K562 (cell line): ENCODE data around the gene KLHL22. TPM values are rescaled to one million over a fixed set of nuclear protein-coding genes. Genes with fewer than 3 reads are reported as not detected.

Source experiments
- BMI1 ChIP-seq: fragments of 150-350 bp; IDR thresholded peaks from 2 replicates; pipeline ENCODE4 v1.6.1; 2014; ENCODE audit warnings: low read length
- HCFC1 ChIP-seq: IDR thresholded peaks from 2 replicates; pipeline ENCODE4 v1.6.1; 2012; ENCODE audit warnings: low read depth, low read length, improper control_type of control experiment
- KLF10 ChIP-seq: fragments of 250-450 bp; sonication (Bioruptor Pico); IDR thresholded peaks from 2 replicates; pipeline ENCODE4 v1.6.1; 2021; ENCODE audit warnings: matching md5 sums
- NFE2 ChIP-seq: IDR thresholded peaks from 2 replicates; pipeline ENCODE4 v1.6.1; 2014; ENCODE audit warnings: antibody characterized with exemption, low read depth
- RBM15 ChIP-seq: fragments of 200-400 bp; formaldehyde crosslinking; IDR thresholded peaks from 2 replicates; pipeline ENCODE4 v1.6.1; 2018; ENCODE audit warnings: mild to moderate bottlenecking, low read length, moderate library complexity; ENCODE audit not compliant: insufficient read depth
- THRAP3 ChIP-seq: fragments of 450-650 bp; IDR thresholded peaks from 2 replicates; pipeline ENCODE4 v1.6.1; 2016; ENCODE audit warnings: mild to moderate bottlenecking, inconsistent platforms, borderline replicate concordance
- XRCC4 ChIP-seq: IDR thresholded peaks from one replicate; pipeline ENCODE4 v1.6.1; 2011; ENCODE audit not compliant: insufficient read depth, insufficient read length; ENCODE audit errors: extremely low read depth
- ZNF280B ChIP-seq: fragments of 250-450 bp; sonication (Bioruptor Pico); IDR thresholded peaks from 2 replicates; pipeline ENCODE4 v1.5.1; 2021; ENCODE audit warnings: mild to moderate bottlenecking
- ZNF764 ChIP-seq: fragments of 250-450 bp; sonication (Bioruptor Pico); IDR thresholded peaks from 2 replicates; pipeline ENCODE4 v1.4.0; 2020; ENCODE audit warnings: low read depth, mild to moderate bottlenecking, moderate library complexity
- polyA plus RNA-seq, 8 experiments: library from polyadenylated mRNA; depleted of rRNA in 4 of 8; stranded (reverse) in 5 of 8; unstranded in 3 of 8; fragments of >200 nt; fragmentation: Nextera tagmentation in 2 of 8; fragmentation: Illumina TruSeq in 1 of 8; extraction: Ambion mirVana in 2 of 8; extraction: Trizol in 1 of 8; gene quantifications; 2 replicates each; pipeline versions ENCODE4 v1.2.1 to v1.2.3, GENCODE V29; 2011 to 2014; ENCODE audit warnings: inconsistent platforms in 1 of 8, missing spikeins in 1 of 8
- total RNA-seq, 7 experiments: library from RNA; depleted of rRNA in 6 of 7; stranded (reverse); fragments of >200 nt in 6 of 7; fragmentation: Illumina TruSeq in 2 of 7; extraction: Trizol in 2 of 7; gene quantifications; 2 replicates each; pipeline versions ENCODE4 v1.2.1 to v1.2.3, GENCODE V29; 2011 to 2021; ENCODE audit warnings: low replicate concordance in 1 of 7
- TF ChIP-seq, protein P1 (sequence below): sonication (generic); formaldehyde crosslinking; IDR thresholded peaks from 2 replicates; pipeline ENCODE4 v1.5.0; 2020; ENCODE audit warnings: missing genetic modification reagents
- TF ChIP-seq, protein P2 (sequence below): sonication (generic); formaldehyde crosslinking; IDR thresholded peaks from 2 replicates; pipeline ENCODE4 v1.8.1; 2023; ENCODE audit warnings: missing genetic modification reagents, mild to moderate bottlenecking, borderline replicate concordance
- TF ChIP-seq, protein P3 (sequence below): fragments of 200-800 bp; sonication (Bioruptor generic); IDR thresholded peaks from 2 replicates; pipeline ENCODE4 v1.6.1; 2017; ENCODE audit warnings: missing genetic modification characterization, missing compliant biosample characterization
- TF ChIP-seq, protein P4 (sequence below): sonication (generic); formaldehyde crosslinking; IDR thresholded peaks from 2 replicates; pipeline ENCODE4 v1.8.1; 2023; ENCODE audit warnings: mild to moderate bottlenecking, missing genetic modification reagents, moderate library complexity
- TF ChIP-seq, protein P5 (sequence below): fragments of 450-650 bp; IDR thresholded peaks from 2 replicates; pipeline ENCODE4 v1.6.1; 2016; ENCODE audit warnings: low read depth, mild to moderate bottlenecking, moderate library complexity

The KLHL22 gene
- total and polyA plus RNA-seq, 9 of the 15 experiments (the other 6 are each of a cell fraction or from before 2014, with no cell fraction given): 1.3 to 25.6 (median 15.2) TPM

- TF ChIP-seq ZNF764: no peak
- no peak for TF ChIP-seq KLF10 (CRISPR knock-in tag)
- TF ChIP-seq, protein P1, sequence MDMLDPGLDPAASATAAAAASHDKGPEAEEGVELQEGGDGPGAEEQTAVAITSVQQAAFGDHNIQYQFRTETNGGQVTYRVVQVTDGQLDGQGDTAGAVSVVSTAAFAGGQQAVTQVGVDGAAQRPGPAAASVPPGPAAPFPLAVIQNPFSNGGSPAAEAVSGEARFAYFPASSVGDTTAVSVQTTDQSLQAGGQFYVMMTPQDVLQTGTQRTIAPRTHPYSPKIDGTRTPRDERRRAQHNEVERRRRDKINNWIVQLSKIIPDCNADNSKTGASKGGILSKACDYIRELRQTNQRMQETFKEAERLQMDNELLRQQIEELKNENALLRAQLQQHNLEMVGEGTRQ (CRISPR knock-in tag): no peak
- TF ChIP-seq, protein P2, sequence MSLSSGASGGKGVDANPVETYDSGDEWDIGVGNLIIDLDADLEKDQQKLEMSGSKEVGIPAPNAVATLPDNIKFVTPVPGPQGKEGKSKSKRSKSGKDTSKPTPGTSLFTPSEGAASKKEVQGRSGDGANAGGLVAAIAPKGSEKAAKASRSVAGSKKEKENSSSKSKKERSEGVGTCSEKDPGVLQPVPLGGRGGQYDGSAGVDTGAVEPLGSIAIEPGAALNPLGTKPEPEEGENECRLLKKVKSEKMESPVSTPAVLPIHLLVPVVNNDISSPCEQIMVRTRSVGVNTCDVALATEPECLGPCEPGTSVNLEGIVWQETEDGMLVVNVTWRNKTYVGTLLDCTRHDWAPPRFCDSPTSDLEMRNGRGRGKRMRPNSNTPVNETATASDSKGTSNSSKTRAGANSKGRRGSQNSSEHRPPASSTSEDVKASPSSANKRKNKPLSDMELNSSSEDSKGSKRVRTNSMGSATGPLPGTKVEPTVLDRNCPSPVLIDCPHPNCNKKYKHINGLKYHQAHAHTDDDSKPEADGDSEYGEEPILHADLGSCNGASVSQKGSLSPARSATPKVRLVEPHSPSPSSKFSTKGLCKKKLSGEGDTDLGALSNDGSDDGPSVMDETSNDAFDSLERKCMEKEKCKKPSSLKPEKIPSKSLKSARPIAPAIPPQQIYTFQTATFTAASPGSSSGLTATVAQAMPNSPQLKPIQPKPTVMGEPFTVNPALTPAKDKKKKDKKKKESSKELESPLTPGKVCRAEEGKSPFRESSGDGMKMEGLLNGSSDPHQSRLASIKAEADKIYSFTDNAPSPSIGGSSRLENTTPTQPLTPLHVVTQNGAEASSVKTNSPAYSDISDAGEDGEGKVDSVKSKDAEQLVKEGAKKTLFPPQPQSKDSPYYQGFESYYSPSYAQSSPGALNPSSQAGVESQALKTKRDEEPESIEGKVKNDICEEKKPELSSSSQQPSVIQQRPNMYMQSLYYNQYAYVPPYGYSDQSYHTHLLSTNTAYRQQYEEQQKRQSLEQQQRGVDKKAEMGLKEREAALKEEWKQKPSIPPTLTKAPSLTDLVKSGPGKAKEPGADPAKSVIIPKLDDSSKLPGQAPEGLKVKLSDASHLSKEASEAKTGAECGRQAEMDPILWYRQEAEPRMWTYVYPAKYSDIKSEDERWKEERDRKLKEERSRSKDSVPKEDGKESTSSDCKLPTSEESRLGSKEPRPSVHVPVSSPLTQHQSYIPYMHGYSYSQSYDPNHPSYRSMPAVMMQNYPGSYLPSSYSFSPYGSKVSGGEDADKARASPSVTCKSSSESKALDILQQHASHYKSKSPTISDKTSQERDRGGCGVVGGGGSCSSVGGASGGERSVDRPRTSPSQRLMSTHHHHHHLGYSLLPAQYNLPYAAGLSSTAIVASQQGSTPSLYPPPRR (CRISPR knock-in tag): peak; percentile 99
- no peak for TF ChIP-seq XRCC4
- TF ChIP-seq ZNF280B (CRISPR knock-in tag): no peak
- TF ChIP-seq NFE2: no peak
- TF ChIP-seq HCFC1: peak; percentile 100
- TF ChIP-seq, protein P3, sequence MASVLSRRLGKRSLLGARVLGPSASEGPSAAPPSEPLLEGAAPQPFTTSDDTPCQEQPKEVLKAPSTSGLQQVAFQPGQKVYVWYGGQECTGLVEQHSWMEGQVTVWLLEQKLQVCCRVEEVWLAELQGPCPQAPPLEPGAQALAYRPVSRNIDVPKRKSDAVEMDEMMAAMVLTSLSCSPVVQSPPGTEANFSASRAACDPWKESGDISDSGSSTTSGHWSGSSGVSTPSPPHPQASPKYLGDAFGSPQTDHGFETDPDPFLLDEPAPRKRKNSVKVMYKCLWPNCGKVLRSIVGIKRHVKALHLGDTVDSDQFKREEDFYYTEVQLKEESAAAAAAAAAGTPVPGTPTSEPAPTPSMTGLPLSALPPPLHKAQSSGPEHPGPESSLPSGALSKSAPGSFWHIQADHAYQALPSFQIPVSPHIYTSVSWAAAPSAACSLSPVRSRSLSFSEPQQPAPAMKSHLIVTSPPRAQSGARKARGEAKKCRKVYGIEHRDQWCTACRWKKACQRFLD: no peak
- TF ChIP-seq THRAP3: no peak
- TF ChIP-seq, protein P4, sequence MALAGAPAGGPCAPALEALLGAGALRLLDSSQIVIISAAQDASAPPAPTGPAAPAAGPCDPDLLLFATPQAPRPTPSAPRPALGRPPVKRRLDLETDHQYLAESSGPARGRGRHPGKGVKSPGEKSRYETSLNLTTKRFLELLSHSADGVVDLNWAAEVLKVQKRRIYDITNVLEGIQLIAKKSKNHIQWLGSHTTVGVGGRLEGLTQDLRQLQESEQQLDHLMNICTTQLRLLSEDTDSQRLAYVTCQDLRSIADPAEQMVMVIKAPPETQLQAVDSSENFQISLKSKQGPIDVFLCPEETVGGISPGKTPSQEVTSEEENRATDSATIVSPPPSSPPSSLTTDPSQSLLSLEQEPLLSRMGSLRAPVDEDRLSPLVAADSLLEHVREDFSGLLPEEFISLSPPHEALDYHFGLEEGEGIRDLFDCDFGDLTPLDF (CRISPR knock-in tag): peak; percentile 96
- TF ChIP-seq, protein P5, sequence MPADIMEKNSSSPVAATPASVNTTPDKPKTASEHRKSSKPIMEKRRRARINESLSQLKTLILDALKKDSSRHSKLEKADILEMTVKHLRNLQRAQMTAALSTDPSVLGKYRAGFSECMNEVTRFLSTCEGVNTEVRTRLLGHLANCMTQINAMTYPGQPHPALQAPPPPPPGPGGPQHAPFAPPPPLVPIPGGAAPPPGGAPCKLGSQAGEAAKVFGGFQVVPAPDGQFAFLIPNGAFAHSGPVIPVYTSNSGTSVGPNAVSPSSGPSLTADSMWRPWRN: no peak
- 0 out of 2 replicates have a peak, but pooled peaks have one; percentile 19 for TF ChIP-seq BMI1
- 0 out of 2 replicates have a peak, but pooled peaks have one; percentile 3 for TF ChIP-seq RBM15
These were observed 11.9 kb upstream of the KLHL22 start, which contains the start of gene MED15 (continued) for GRCh38 chr22:20507253-20508066.
